ENCODE data around the gene C14orf180.

- TF ChIP-seq CTCF (IDR thresholded peaks at IDR 0.05) (no peak), POLR2A (IDR thresholded peaks at IDR 0.05) (no peak)
Observed at GRCh38 chr14:104632781-104633180, 53.2 kb downstream of the C14orf180 start.
